WTC11 (cell line): ENCODE results near the gene UCP3. TPM values are rescaled to one million over a fixed set of nuclear protein-coding genes. Genes with fewer than 3 reads are reported as not detected.

Experiments used
- ATAC-seq: fragments of 200-7000 bp; cut with Tn5 transposase; 2 replicates; pipeline ENCODE4 v1.10.0; 2021; ENCODE audit warnings: mild to moderate bottlenecking, moderate library complexity
- CTCF ChIA-PET: fragments of 300-600 bp; sonication (Branson Sonifier 250); formaldehyde crosslinking; loops from one replicate; lab custom pipeline; 2021; ENCODE audit warnings: antibody characterized with exemption; lab: Charles Lee
- POLR2A ChIA-PET: fragments of 350-600 bp; sonication (Branson Sonifier 250); formaldehyde crosslinking; loops from one replicate; lab custom pipeline; 2021; ENCODE audit warnings: antibody characterized with exemption; lab: Charles Lee
- DNase-seq: peaks from one replicate; pipeline ENCODE4 v3.0.0; 2021; ENCODE audit warnings: low spot score
- H3K27ac Mint-ChIP-seq: 2 replicates; pipeline ENCODE4 v1.8.0; 2021; ENCODE audit warnings: mixed read lengths
- H3K27me3 Mint-ChIP-seq: 2 replicates; pipeline ENCODE4 v1.8.0; 2021; ENCODE audit warnings: low read depth, mild to moderate bottlenecking, moderate library complexity, mixed read lengths
- H3K36me3 Mint-ChIP-seq: 2 replicates; pipeline ENCODE4 v1.8.0; 2021; ENCODE audit warnings: mixed read lengths
- H3K4me1 Mint-ChIP-seq: 2 replicates; pipeline ENCODE4 v1.8.0; 2022; ENCODE audit warnings: mixed read lengths
- H3K4me3 Mint-ChIP-seq: 2 replicates; pipeline ENCODE4 v1.8.0; 2021; ENCODE audit warnings: mild to moderate bottlenecking, moderate library complexity, mixed read lengths
- H3K9me3 Mint-ChIP-seq: 2 replicates; pipeline ENCODE4 v1.8.0; 2021; ENCODE audit warnings: mixed read lengths
- CBFB ChIP-seq: sonication (generic); formaldehyde crosslinking; IDR thresholded peaks from 2 replicates; pipeline ENCODE4 v1.8.1; 2022; ENCODE audit warnings: mild to moderate bottlenecking, low read depth, missing genetic modification reagents
- E2F4 ChIP-seq: sonication (generic); formaldehyde crosslinking; IDR thresholded peaks from 2 replicates; pipeline ENCODE4 v1.8.1; 2022; ENCODE audit warnings: low read depth, mild to moderate bottlenecking, moderate library complexity, missing genetic modification reagents, borderline replicate concordance
- FOXJ3 ChIP-seq: sonication (generic); formaldehyde crosslinking; IDR thresholded peaks from 2 replicates; pipeline ENCODE4 v1.9.0; 2021; ENCODE audit warnings: missing genetic modification reagents, mild to moderate bottlenecking, borderline replicate concordance
- GABPB1 ChIP-seq: sonication (generic); formaldehyde crosslinking; IDR thresholded peaks from 2 replicates; pipeline ENCODE4 v1.8.1; 2023; ENCODE audit warnings: mild to moderate bottlenecking, missing genetic modification reagents
- GRHL2 ChIP-seq: fragments of 250-450 bp; sonication (Bioruptor Pico); IDR thresholded peaks from 2 replicates; pipeline ENCODE4 v1.8.0; 2022; ENCODE audit warnings: mild to moderate bottlenecking, moderate library complexity; ENCODE audit not compliant: insufficient replicate concordance, severe bottlenecking
- HMGA2 ChIP-seq: fragments of 250-450 bp; sonication (Bioruptor Pico); IDR thresholded peaks from 2 replicates; pipeline ENCODE4 v1.4.0; 2021; ENCODE audit warnings: mild to moderate bottlenecking, moderate library complexity
- MYBL2 ChIP-seq: sonication (generic); formaldehyde crosslinking; IDR thresholded peaks from 2 replicates; pipeline ENCODE4 v1.8.1; 2023; ENCODE audit warnings: mild to moderate bottlenecking, moderate library complexity, missing genetic modification reagents
- NFATC4 ChIP-seq: fragments of 250-450 bp; sonication (Bioruptor Pico); IDR thresholded peaks from 2 replicates; pipeline ENCODE4 v1.9.0; 2021; ENCODE audit warnings: mild to moderate bottlenecking
- NR2C2 ChIP-seq: sonication (generic); formaldehyde crosslinking; IDR thresholded peaks from 2 replicates; pipeline ENCODE4 v1.8.0; 2022; ENCODE audit warnings: mild to moderate bottlenecking, missing genetic modification reagents
- NR3C1 ChIP-seq: sonication (generic); formaldehyde crosslinking; conservative IDR thresholded peaks from 2 replicates; pipeline ENCODE4 v1.8.1; 2023; ENCODE audit warnings: low read depth, mild to moderate bottlenecking, missing genetic modification reagents
- PREB ChIP-seq: sonication (generic); formaldehyde crosslinking; IDR thresholded peaks from 2 replicates; pipeline ENCODE4 v1.8.1; 2022; ENCODE audit warnings: mild to moderate bottlenecking, missing genetic modification reagents, moderate library complexity, borderline replicate concordance
- TEAD4 ChIP-seq: sonication (generic); formaldehyde crosslinking; IDR thresholded peaks from 2 replicates; pipeline ENCODE4 v1.8.0; 2022; ENCODE audit warnings: mild to moderate bottlenecking, missing genetic modification reagents
- TP53 ChIP-seq: sonication (generic); formaldehyde crosslinking; IDR thresholded peaks from 2 replicates; pipeline ENCODE4 v1.8.1; 2023; ENCODE audit warnings: mild to moderate bottlenecking, missing genetic modification reagents
- USF1 ChIP-seq: sonication (generic); formaldehyde crosslinking; IDR thresholded peaks from 2 replicates; pipeline ENCODE4 v1.8.0; 2022; ENCODE audit warnings: mild to moderate bottlenecking, missing genetic modification reagents
- ZNF219 ChIP-seq: sonication (generic); formaldehyde crosslinking; IDR thresholded peaks from 2 replicates; pipeline ENCODE4 v1.8.0; 2023; ENCODE audit warnings: missing genetic modification reagents, mild to moderate bottlenecking, borderline replicate concordance
- ZNF232 ChIP-seq: sonication (generic); formaldehyde crosslinking; IDR thresholded peaks from 2 replicates; pipeline ENCODE4 v1.8.0; 2022; ENCODE audit warnings: mild to moderate bottlenecking, missing genetic modification reagents
- ZNF317 ChIP-seq: sonication (generic); formaldehyde crosslinking; IDR thresholded peaks from 2 replicates; pipeline ENCODE4 v1.8.1; 2023; ENCODE audit warnings: low read depth, mild to moderate bottlenecking, moderate library complexity, missing genetic modification reagents, borderline replicate concordance
- ZNF425 ChIP-seq: fragments of 250-450 bp; sonication (Bioruptor Pico); conservative IDR thresholded peaks from 2 replicates; pipeline ENCODE4 v1.9.0; 2021; ENCODE audit warnings: mild to moderate bottlenecking
- total RNA-seq: library from RNA; stranded (reverse); gene quantifications from 3 replicates; pipeline ENCODE4 v1.2.3, GENCODE V29; 2021
- TF ChIP-seq, protein P1 (sequence below): fragments of 200-600 bp; IDR thresholded peaks from 2 replicates; pipeline ENCODE4 v1.8.0; 2022; ENCODE audit warnings: antibody characterized with exemption
- TF ChIP-seq, protein P2 (sequence below): sonication (generic); formaldehyde crosslinking; IDR thresholded peaks from 2 replicates; pipeline ENCODE4 v1.8.1; 2023; ENCODE audit warnings: mild to moderate bottlenecking, missing genetic modification reagents

Gene UCP3
- total RNA-seq, 1 experiment from 2014 or later: 0.55 TPM

DNA sequence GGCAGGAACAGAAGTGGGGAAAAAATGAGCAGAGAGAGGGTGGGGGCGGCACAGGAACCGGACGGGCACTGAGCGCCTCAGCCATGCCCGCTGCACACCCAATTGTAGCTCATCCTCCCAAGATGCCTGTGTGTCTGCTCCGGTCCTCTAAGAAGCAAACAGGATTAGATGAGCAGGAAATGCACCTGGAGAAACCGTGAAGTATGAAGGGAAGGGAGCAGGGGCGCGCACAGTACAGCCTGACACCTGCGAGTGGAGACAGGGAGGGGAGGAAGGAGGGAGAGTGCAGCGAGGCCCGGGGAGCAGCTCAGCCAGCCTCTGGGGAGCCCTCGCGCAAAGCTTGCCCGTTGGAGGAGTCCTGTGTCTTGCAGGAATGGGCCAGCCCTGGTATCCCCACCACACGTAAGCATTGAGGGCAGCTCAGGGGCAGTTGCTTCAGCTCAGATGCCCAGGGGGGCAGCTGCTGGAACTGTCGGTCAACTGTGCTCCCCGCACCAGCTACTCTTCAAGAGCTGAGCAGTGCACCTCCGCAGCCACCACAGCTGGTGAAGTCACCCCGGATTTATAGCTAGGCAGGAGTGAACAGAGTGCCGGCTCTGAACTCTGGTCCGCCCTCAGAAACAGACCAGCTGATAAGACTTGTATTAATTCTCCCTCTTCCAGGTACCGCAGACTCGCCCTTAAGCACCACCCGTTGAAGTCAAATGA lies 51.1 kb downstream of the UCP3 start:
- Mint-ChIP-seq H3K4me3 (peak overlapping the region; percentile 16), H3K27me3 (peaks cover 17% of the 10 kb centered on the region), H3K4me1 (peaks cover 4% of the 10 kb centered on the region; the same call in 1 of the 2 replicates), H3K36me3 (no peaks in the 10 kb centered on the region), H3K9me3 (no peaks in the 10 kb centered on the region), H3K27ac (no peak overlapping the region)
- DNase-seq (no peak), ATAC-seq (peak; percentile 48)
- no peak for TF ChIP-seq NFATC4 (CRISPR knock-in tag)
- no peak for TF ChIP-seq ZNF232 (CRISPR knock-in tag)
- no peak for TF ChIP-seq GABPB1
- ChIA-PET CTCF (interaction anchor here (0.6 to 1.8 kb wide), 3 partner anchors 22 to 297 kb away, joined by 3 to 12 read pairs (median 4); no protein-coding TSS in a partner anchor), POLR2A (no interaction called here)

GRCh38 chr11:73956876-73957653 lies 51.8 kb downstream of the UCP3 start:
- POLR2A ChIA-PET: no interaction called here
- Mint-ChIP-seq H3K36me3 (no peaks in the 10 kb centered on the region), H3K27me3 (peaks cover 17% of the 10 kb centered on the region), H3K9me3 (no peaks in the 10 kb centered on the region), H3K4me1 (peaks cover 4% of the 10 kb centered on the region; the same call in 1 of the 2 replicates), H3K4me3 (peak overlapping the region; percentile 16; the same call in 1 of the 2 replicates), H3K27ac (no peak overlapping the region)
- DNase-seq (no peak), ATAC-seq (peak; percentile 14)
- CTCF ChIA-PET: interaction anchor here (0.6 to 1.8 kb wide), 4 partner anchors 22 to 297 kb away, joined by 3 to 12 read pairs (median 4); no protein-coding TSS in a partner anchor
- TF ChIP-seq FOXJ3 (no peak), ZNF425 (CRISPR knock-in tag) (no peak), E2F4 (CRISPR knock-in tag) (no peak), CBFB (CRISPR knock-in tag) (no peak), NR3C1 (CRISPR knock-in tag) (no peak), USF1 (CRISPR knock-in tag) (no peak), ZNF232 (CRISPR knock-in tag) (no peak)

GRCh38 chr11:73951797-73952196 lies 57.1 kb downstream of the UCP3 start:
- ChIA-PET CTCF (interaction anchor here (0.7 kb wide), 1 partner anchor 286 kb away, joined by 3 read pairs; no protein-coding TSS in a partner anchor), POLR2A (no interaction called here)
- Mint-ChIP-seq H3K36me3 (peaks cover 2% of the 10 kb centered on the region; the same call in 1 of the 2 replicates), H3K27me3 (peaks cover 3% of the 10 kb centered on the region; the same call in 1 of the 2 replicates), H3K4me3 (no peak overlapping the region), H3K4me1 (no peaks in the 10 kb centered on the region), H3K9me3 (peaks cover 8% of the 10 kb centered on the region), H3K27ac (no peak overlapping the region)
- ATAC-seq: no peak
- no peak for DNase-seq
- TF ChIP-seq ZNF219 (CRISPR knock-in tag) (no peak), MYBL2 (CRISPR knock-in tag) (no peak), PREB (CRISPR knock-in tag) (no peak), NR2C2 (no peak), ZNF317 (no peak), GRHL2 (CRISPR knock-in tag) (no peak), HMGA2 (CRISPR knock-in tag) (no peak), TP53 (CRISPR knock-in tag) (no peak), TEAD4 (CRISPR knock-in tag) (no peak)
- TF ChIP-seq, protein P1, sequence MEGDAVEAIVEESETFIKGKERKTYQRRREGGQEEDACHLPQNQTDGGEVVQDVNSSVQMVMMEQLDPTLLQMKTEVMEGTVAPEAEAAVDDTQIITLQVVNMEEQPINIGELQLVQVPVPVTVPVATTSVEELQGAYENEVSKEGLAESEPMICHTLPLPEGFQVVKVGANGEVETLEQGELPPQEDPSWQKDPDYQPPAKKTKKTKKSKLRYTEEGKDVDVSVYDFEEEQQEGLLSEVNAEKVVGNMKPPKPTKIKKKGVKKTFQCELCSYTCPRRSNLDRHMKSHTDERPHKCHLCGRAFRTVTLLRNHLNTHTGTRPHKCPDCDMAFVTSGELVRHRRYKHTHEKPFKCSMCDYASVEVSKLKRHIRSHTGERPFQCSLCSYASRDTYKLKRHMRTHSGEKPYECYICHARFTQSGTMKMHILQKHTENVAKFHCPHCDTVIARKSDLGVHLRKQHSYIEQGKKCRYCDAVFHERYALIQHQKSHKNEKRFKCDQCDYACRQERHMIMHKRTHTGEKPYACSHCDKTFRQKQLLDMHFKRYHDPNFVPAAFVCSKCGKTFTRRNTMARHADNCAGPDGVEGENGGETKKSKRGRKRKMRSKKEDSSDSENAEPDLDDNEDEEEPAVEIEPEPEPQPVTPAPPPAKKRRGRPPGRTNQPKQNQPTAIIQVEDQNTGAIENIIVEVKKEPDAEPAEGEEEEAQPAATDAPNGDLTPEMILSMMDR: no peak
- TF ChIP-seq, protein P2, sequence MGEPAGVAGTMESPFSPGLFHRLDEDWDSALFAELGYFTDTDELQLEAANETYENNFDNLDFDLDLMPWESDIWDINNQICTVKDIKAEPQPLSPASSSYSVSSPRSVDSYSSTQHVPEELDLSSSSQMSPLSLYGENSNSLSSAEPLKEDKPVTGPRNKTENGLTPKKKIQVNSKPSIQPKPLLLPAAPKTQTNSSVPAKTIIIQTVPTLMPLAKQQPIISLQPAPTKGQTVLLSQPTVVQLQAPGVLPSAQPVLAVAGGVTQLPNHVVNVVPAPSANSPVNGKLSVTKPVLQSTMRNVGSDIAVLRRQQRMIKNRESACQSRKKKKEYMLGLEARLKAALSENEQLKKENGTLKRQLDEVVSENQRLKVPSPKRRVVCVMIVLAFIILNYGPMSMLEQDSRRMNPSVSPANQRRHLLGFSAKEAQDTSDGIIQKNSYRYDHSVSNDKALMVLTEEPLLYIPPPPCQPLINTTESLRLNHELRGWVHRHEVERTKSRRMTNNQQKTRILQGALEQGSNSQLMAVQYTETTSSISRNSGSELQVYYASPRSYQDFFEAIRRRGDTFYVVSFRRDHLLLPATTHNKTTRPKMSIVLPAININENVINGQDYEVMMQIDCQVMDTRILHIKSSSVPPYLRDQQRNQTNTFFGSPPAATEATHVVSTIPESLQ: no peak
